Adipocyte (in vitro differentiated cells): ENCODE results near the gene SNAP29.
A peak's percentile ranks its signal among the peaks of the same experiment; 100 is the strongest.

Experiments
- DNase-seq: peaks from one replicate; pipeline ENCODE4 v3.0.0-alpha.2; 2015; ENCODE audit warnings: low read depth
- H3K27me3 ChIP-seq: replicated peaks from 2 replicates; pipeline ENCODE4 v1.7.0; 2013; ENCODE audit warnings: mild to moderate bottlenecking, low read length, moderate library complexity; ENCODE audit not compliant: control insufficient read depth, insufficient read depth
- H3K36me3 ChIP-seq: 2 replicates; pipeline ENCODE4 v1.7.0; 2013; ENCODE audit warnings: low read length, mild to moderate bottlenecking, moderate library complexity; ENCODE audit not compliant: control insufficient read depth, insufficient read depth, severe bottlenecking
- H3K4me1 ChIP-seq: 2 replicates; pipeline ENCODE4 v1.7.0; 2013; ENCODE audit warnings: mild to moderate bottlenecking, low read length, moderate library complexity; ENCODE audit not compliant: control insufficient read depth, insufficient read depth
- H3K4me3 ChIP-seq: 2 replicates; pipeline ENCODE4 v1.7.0; 2013; ENCODE audit warnings: mild to moderate bottlenecking, low read length, moderate library complexity
- H3K9ac ChIP-seq: 2 replicates; pipeline ENCODE4 v1.7.0; 2013; ENCODE audit warnings: mild to moderate bottlenecking, low read length, moderate library complexity
- H3K9me3 ChIP-seq: 2 replicates; pipeline ENCODE4 v1.7.0; 2013; ENCODE audit warnings: mild to moderate bottlenecking, low read length, moderate library complexity; ENCODE audit not compliant: control insufficient read depth

SNAP29 gene

GRCh38 chr22:20868025-20868962 is 9.5 kb downstream of the SNAP29 start:
- no peaks in the 10 kb centered on the region for H3K27me3 ChIP-seq
- H3K36me3 ChIP-seq, result peaks cover 17% of the 10 kb centered on the region
- no peak for DNase-seq

GRCh38 chr22:20869234-20869633 is 10.4 kb downstream of the SNAP29 start:
- Histone ChIP-seq H3K9me3 (no peaks in the 10 kb centered on the region), H3K4me3 (no peak overlapping the region), H3K36me3 (peaks cover 20% of the 10 kb centered on the region), H3K27me3 (no peaks in the 10 kb centered on the region), H3K9ac (no peak overlapping the region), H3K4me1 (peaks cover 17% of the 10 kb centered on the region)
- no peak for DNase-seq

More at GRCh38 chr22:20868025-20868962, 9.5 kb downstream of the SNAP29 start:
- Histone ChIP-seq H3K9ac (peak overlapping the region; percentile 53), H3K4me3 (no peak overlapping the region), H3K4me1 (peaks cover 17% of the 10 kb centered on the region), H3K9me3 (no peaks in the 10 kb centered on the region)

DNA sequence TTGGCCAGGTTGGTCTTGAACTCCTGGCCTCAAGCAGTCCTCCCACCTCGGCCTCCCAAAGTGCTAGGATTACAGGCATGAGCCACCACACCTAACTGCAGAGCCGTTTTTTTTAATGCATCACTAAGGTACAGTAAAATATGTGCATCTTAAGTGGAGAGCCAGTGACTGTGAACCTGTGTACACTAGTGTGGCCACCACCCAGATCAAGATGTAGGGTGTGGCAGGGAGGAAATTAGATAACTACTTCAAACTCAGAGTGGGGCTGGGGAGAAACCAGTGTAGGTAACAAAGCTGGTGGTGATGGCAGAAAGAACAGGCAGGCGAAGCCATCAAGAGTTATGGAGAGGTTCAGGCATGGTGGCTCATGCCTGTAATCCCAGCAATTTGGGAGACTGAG is 14.4 kb downstream of the SNAP29 start:
- H3K4me1 ChIP-seq, result no peaks in the 10 kb centered on the region
- H3K9me3 ChIP-seq, result no peaks in the 10 kb centered on the region
- H3K4me3 ChIP-seq, result no peak overlapping the region
- peaks cover 41% of the 10 kb centered on the region for H3K36me3 ChIP-seq
- no peak overlapping the region for H3K9ac ChIP-seq
- no peaks in the 10 kb centered on the region for H3K27me3 ChIP-seq
- DNase-seq, result no peak

GRCh38 chr22:20875296-20875695 is 16.5 kb downstream of the SNAP29 start:
- no peaks in the 10 kb centered on the region for H3K9me3 ChIP-seq

DNA sequence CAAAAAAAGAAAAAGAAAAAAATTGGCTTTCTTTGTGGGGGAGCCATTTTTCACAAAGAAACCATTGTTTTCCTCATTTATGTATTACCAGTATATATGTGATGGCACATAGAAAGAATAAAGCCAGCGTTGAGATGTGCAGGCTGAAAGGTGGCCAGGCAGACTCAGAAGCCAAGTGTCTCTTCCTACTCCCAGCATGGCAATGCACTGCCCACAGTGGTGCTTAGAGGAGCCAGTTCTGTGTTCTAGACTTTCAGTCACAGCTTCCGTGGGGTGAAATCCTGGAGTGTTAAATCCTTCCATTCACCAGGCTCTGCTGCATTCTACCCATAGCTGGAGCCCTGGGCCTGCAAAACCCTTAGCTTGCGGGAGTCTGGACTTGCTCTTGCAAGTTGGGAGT is 18.9 kb downstream of the SNAP29 start:
- Histone ChIP-seq H3K9ac (no peak overlapping the region), H3K4me3 (no peak overlapping the region), H3K36me3 (peaks cover 42% of the 10 kb centered on the region), H3K4me1 (no peaks in the 10 kb centered on the region), H3K27me3 (no peaks in the 10 kb centered on the region), H3K9me3 (no peaks in the 10 kb centered on the region)
- DNase-seq, result no peak

More at GRCh38 chr22:20875296-20875695, 16.5 kb downstream of the SNAP29 start:
- no peak overlapping the region for H3K9ac ChIP-seq
- DNase-seq, result no peak
- H3K4me3 ChIP-seq, result no peak overlapping the region
- H3K36me3 ChIP-seq, result peaks cover 39% of the 10 kb centered on the region
- H3K4me1 ChIP-seq, result no peaks in the 10 kb centered on the region
- no peaks in the 10 kb centered on the region for H3K27me3 ChIP-seq

- H3K9ac ChIP-seq, result no peak overlapping the region
- H3K36me3 ChIP-seq, result peaks cover 35% of the 10 kb centered on the region
- H3K4me1 ChIP-seq, result peaks cover 3% of the 10 kb centered on the region
- DNase-seq, result no peak
- H3K27me3 ChIP-seq, result no peaks in the 10 kb centered on the region
- no peak overlapping the region for H3K4me3 ChIP-seq
- H3K9me3 ChIP-seq, result no peaks in the 10 kb centered on the region
These were observed 22.4 kb downstream of the SNAP29 start for GRCh38 chr22:20881231-20881630.

- no peak for DNase-seq
- Histone ChIP-seq H3K4me1 (peaks cover 3% of the 10 kb centered on the region), H3K36me3 (peaks cover 33% of the 10 kb centered on the region), H3K4me3 (no peak overlapping the region), H3K9ac (no peak overlapping the region), H3K27me3 (no peaks in the 10 kb centered on the region), H3K9me3 (no peaks in the 10 kb centered on the region)
These were observed 23.3 kb downstream of the SNAP29 start for GRCh38 chr22:20881869-20882815.

DNA sequence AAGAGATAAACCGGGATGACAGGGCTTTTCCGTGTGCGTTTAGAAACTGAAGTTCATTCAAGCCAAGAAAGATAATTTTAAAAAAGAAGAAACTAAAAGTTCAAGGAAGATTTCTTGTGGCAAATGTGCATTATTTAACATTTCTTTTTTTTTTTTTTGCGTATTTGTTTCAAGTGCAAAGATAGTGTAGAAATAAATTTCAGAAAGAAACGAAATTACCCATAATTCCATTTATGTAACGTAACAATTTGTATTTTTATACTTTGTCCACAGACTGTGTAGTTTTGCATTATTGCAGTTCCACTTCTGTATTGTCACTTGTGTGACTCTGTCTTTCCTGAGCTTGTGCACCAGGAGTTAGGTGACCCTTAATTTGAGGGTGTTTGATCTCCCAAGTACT is 24.0 kb downstream of the SNAP29 start:
- peaks cover 38% of the 10 kb centered on the region for H3K36me3 ChIP-seq
- peaks cover 3% of the 10 kb centered on the region for H3K4me1 ChIP-seq
- no peak overlapping the region for H3K9ac ChIP-seq
- H3K9me3 ChIP-seq, result no peaks in the 10 kb centered on the region
- H3K27me3 ChIP-seq, result no peaks in the 10 kb centered on the region
- H3K4me3 ChIP-seq, result no peak overlapping the region
- no peak for DNase-seq

DNA sequence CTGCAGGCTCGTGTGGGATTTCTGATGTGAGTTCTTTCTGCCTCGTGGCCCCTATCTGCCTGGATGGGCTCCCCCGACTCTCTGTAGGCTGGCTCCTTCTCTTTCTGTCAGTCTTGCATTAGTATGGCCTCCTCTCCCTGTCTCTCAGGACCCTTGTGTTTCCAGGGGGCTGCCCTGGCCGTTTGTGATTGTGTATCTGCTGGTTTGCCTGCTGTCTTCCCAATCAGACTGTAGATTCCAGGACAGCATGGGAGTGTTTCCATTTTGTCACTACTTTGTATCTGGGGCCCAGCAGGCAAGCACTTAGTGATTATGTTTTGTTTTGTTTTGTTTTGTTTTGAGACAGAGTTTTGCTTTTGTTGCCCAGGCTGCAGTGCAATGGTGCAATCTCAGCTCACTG is 25.6 kb downstream of the SNAP29 start:
- Histone ChIP-seq H3K9ac (no peak overlapping the region), H3K36me3 (peaks cover 51% of the 10 kb centered on the region), H3K27me3 (no peaks in the 10 kb centered on the region), H3K9me3 (no peaks in the 10 kb centered on the region), H3K4me3 (no peak overlapping the region), H3K4me1 (peaks cover 3% of the 10 kb centered on the region)
- DNase-seq, result no peak

GRCh38 chr22:20885017-20885556 is 26.3 kb downstream of the SNAP29 start:
- H3K9ac ChIP-seq, result no peak overlapping the region
- DNase-seq, result no peak
- H3K9me3 ChIP-seq, result no peaks in the 10 kb centered on the region
- no peaks in the 10 kb centered on the region for H3K27me3 ChIP-seq
- peaks cover 3% of the 10 kb centered on the region for H3K4me1 ChIP-seq
- peaks cover 56% of the 10 kb centered on the region for H3K36me3 ChIP-seq
- no peak overlapping the region for H3K4me3 ChIP-seq
